NOMO-1 treated with DMSO at 0.1 percent for 48 hours (cell line): ENCODE data around the gene EGFL8.
A peak's percentile ranks its signal among the peaks of the same experiment; 100 is the strongest.
"Not testable (repeated sequence)": the region's sequence is repeated elsewhere in the genome, so short reads cannot be mapped to it uniquely, and the experiment has no call there.

Experiments
- DNase-seq: peaks from one replicate; lab custom pipeline; 2025; ENCODE audit not compliant: unreplicated experiment; lab: John Stamatoyannopoulos, UW

EGFL8 gene

DNA sequence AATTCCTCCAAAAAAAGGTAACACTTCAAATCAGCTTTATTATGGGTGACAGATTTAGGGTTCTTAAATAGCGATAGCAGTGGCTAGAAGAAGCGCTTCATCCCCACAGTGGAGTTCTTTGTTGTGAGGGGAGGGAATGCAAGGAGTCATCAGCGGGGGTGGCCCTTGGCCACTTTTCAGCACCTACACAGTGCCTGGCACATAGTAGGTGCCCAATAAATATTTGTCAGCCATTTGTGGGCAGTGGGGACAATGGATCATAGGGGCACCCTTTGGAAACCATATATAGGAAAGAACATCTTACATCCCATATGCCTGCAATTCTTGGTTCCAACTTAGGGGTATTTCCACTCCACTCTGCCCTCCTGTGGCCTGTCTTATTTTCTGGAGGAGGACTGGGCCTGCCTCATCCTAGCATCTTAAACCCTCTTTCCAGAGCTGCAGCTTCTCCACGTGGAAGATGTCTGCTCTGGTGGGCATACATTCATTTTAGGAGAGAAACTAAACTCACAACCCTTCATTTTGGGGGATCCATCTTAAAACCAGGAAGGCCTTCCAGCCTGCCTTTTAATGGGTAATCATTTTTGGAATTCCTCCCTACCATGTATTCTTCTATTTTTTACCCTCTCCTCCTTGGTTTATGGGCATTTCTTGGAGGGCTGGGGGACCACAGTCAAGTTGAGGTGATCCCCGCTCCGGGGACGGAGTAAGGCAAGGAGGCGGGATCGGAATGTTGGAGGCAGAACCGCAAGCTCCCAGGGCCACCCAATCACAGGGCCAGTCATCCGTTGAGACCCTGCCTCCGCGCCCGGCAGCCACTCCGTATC, 30.6 kb downstream of the EGFL8 start:
- DNase-seq: peak; percentile 58

DNA sequence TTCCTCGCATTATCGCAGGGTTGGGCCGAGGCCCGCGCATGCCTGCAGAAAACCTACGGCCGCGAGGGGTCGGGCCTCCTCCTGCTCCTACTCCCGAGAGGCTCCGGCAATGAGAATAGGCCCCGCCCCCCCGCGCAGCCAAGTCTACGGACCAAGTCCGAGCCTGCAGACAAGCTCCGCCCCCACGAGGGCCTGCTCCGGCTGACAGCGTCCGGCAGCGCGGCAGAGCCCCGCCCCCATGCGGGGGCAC, 31.2 kb downstream of the EGFL8 start:
- DNase-seq: peak; percentile 98

DNA sequence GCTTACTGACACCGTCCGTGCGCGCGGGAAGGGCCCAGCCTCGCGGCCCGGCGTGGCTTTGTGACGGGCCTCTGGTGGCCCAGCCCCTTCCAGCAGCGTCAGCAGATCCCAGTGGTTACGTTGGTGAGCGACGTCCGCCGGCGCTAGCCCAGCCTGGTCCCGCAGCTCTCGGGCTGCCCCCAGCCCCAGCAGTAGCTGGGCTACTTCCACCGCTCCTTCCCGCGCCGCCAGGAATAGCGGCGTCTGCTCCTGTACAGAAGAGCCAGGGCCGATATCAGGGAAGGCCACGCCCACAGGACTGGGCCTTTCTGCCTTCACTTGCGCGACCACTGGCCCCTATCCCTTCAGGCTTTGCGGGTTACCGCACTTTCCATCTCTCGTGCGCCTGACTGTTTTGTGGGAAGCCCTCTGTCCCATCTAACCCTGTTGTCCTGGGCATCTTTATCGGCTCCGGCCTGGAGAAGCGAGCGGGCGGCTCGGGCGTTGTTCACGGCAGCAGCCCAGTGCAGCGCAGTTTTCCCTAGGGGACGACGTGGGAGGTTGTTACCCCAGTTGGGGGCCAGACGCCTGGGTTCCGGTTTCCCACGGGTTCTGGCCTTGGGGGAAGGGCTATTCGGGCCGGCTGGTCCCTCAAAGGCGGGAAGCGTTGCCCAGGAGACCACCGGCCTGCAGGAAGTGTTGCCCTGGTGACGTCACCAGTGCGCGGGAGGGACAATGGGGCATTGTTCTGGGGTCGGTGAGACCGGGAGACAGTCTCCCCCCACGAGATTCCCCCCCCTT, 31.7 kb downstream of the EGFL8 start:
- peak; percentile 21 for DNase-seq

DNA sequence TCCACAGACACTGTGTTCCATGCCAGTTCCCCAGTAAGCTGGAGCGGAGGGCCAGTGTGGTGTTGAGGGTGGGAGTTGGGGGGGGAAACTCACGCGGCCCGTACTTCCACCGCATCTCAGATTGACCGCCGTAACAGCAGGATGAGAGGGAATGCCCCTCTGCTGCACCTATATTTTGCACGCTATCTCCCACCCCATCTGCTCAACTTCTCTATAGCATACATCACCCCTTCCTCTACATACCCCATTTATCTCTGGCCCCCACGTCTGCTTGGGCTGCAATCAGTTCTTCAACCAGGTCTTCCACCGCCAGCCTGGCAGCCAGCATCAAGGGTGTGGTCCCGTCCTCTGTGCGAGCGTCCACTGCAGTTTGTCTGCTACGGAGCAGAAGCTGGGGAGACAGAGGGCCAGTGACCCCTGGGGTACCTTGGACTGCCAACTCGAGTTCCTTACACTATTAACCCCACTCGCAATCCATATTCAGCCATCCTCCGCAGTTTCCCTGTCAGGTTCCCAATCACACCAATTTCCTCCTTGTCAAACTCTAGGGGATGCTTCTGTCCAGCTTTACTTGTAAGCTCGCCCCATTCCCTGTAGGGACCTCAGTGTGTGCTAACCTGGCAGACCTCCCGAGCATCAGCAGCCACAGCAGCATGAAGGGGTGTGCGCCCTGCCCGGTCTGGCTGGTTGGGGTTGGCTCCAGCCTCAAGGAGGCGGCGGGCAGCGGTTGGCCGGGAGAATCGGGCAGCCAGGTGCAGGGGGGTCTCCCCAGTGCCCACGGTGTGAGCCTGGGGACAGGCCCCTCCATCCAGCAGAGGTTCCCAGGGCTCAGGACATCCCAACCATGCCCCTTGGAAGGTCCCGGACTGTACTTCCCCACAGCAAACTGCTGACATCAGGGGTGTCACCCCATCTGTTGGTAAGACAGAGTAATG, 32.6 kb downstream of the EGFL8 start:
- peak; percentile 11 for DNase-seq

DNA sequence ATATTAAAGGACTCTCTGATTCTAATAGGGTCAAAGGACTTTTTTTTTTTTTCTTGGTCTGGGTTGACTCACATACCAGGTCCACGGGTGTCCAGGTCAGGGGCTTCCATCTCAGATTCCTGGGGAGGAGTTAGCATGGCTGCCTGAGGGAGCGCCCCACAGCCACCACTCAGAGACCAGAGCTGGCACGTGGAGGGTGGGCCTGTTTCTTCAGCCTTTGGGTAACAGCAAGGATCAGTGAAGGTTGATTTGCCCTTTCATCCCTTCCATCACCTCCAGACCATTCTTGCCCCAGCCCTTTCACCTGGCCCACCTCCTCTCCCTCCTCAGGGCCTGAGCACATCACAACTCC, 33.9 kb downstream of the EGFL8 start:
- no peak for DNase-seq

DNA sequence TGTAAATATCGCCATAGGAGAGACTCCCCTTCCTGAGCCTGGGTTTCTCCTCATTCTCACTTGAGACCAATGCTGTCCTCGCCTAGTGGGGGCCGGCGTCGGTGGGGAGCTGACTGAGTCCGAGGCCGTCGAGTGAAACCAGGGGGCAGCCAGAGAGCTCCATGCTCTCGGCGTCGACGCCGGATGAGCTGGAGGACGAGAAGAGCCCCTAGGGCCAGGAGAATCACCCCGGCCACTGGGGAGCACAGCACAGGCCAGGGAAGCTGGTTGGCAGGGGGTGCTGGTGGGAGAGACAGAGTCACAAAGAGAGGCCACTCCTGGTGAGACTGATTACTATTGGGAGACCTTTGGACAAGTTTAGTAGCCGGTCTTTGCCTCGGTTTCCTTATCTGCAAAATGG, 34.5 kb downstream of the EGFL8 start:
- DNase-seq: no peak

DNA sequence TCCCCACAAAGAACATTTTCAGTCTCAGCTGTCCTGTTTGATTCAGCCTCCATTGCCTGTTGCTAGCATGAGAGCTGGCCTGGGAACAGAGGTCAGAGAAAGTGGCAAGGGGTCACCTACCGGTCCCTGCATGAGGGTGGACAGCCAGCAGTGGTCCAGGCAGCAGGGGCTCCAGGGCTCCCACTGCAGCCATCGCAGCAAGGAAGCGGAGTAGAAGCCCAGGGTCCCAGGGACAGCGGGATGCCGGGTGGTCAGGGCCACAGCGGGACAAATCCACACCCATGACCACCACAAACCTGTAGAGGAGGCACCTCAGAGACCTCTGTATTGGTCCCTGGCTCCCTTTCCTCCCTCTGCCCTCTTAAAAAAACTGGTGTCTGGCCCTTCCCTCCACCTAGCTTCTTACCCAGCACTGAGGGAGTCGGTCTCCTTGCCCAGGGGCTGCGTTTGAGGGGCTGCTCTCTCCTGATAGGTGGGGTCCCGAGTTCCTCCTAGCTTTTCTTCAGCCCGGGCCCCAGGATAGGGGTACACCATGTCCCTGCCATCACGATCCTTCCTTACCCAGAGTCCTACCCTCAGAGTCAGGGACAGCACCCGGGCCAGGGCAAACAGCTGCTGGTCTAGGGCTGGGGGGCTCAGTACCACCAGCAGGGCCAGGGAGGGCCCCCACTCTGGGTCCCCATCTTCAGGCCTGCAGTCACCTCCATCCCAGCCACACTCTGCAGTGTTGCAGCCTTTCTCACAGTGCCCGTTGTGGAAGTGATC, 36.5 kb downstream of the EGFL8 start:
- no peak for DNase-seq

DNA sequence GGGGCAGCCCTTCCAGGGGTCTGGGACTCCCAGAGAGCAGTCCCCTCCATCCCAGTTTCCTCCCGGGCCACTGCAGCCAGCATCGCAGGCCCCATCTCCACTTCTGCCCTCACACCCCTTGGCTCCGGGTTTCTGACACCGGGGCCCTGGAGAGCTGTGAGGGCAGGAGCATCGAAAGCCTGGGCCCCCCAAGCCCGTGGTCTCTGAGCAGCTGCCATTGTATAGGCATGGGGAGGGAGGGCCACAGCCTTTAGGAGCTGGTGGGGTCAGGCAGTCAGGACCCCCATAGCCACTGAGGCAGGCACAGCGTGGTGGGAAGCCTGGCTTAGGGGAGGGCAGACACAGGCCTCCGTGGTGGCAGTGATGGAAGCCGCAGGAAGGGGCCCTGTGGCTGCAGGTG, 37.8 kb downstream of the EGFL8 start:
- DNase-seq: no peak

DNA sequence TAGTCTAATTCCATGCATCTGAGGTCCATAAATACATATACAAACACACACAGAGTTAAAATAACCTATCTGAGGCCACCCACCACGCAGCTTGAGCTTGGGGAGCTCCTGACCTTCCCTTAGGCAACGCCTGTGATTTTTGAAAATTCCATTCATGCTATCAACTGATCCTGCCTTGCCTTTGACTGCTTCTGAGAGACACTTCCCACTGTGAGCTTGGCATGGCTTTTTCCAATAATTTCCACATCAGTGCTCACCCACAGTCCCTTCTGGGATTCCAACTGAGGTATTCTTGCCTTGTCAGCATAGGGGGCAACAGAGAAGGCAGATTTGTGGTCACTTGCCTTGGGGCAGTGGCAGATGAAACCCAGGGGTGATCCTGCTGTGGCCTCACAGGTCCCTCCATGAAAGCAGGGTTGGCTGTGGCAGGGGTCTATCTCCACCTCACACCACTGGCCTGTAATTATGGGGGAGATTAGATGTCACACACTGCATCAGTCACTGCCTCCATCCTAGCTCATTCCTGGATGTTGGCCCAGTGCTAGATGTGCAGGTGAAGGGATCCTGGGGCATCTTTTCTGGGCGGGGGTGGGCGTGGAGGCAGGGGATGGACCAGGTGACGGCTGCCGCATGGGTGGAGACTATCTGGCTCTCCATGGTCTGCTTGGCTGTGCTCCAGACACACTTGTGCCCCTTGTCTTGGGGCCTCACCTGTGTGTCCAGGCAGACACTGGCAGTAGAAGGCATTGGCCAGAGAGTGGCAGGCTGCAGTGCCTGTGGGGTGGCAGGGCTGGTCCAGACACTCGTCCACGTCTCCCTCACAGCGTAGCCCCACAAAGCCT, 39.3 kb downstream of the EGFL8 start:
- DNase-seq: no peak

DNA sequence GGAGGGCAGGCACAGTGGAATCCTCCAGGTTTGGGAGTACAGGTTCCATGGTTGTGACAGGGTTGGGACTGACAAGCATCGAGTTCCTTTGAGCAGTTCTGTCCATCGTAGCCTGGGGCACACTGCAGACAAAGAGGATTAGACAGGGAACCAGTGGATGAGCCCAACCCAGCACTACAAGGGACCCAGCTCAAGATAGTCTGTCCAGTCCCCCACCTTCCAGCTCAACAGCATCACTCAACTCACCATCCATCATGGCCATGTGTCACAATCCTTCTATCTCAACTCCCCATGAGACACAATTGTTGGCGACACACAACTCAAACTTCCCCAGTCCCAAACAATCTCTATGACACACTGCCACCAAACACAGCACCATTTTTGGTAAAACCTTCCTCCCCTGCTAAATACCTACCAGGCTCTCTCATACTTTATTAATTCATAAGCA, 39.9 kb downstream of the EGFL8 start:
- DNase-seq: no peak

DNA sequence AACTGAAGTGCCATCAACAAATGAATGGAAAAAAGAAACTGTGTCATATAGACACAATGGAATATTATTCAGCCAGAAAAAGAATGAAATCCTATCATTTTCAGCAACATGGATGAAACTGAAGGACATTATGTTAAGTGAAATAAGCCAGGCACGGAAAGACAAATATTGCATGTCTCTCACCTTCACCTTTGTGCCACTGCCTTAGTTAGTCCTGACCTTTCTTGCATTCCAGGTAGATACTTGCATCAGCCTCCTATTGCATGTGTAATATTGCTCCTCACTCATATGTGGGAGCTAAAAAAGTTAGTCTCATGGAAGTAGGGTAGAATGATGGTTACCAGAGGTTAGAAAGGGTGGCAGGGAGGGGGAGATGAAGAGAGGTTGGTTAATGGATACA, 44.6 kb downstream of the EGFL8 start:
- DNase-seq: no peak

DNA sequence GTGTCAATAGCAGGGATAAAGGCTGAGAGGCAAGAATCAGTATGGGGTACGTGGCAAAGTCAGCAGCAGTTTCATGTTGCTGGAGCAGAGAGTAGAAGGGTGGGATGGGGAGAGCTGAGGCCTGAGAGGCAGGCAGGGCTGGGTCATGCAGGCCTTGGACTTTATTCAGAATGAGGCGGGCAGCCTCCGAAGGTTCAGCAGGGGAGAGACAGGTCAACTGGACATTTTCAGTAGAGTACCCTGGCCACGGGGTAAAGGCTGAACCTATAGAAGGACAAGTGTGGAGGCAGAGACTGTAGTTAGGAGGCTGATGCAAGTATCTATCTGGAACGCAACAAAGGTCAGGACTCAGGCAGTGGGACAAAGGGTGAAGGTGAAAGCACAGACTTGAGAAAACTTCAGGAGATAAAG, 45.8 kb downstream of the EGFL8 start:
- no peak for DNase-seq

DNA sequence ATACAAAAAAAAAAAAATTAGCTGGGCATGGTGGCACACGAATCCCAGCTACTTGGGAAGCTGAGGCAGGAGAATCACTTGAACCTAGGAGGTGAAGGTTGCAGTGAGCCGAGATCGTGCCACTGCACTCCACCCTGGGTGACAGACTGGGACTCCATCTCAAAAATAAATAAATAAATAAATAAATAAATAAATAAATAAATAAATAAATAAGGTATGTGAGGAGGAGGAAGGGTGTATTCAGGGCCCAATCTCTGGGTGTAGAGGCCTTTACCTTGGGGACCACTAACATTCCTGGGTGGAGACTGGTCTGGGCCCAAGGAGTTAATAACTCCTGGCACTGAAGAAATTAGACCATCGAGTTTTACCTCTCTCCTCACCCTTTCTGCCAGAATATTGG, 47.0 kb downstream of the EGFL8 start:
- not testable (repeated sequence) for DNase-seq

DNA sequence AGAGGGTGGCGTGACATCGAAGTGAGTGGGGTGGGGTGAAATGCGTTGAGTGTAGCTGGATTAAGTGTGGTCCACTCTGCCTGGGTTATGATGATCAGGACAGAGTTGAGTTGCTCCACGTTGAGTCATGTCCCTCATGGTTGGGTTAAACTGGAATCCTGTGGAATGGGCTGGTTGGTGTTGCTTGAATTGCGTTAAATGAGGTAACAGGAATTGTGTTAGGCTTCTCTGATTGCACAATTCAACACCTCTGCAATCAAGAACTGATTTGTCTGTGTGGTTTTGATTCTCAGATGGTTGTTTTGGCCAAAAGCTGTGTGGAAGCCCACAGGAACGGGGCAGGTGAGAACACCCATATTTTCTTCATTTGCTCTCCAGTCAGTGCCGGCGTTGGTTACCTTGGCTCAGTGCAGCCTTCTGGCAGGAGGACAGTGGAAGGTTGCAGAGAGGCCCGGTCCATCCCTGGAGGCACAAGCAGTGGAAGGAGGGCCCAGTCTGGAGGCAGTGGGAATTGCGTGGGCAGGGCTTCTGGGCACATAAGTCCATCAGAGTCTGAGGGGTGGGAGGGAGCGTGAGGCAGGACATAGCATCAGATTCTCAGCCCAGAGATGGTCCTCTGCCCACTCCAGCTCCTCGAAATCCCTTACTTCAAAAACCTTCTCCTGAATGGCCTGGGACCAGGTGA, 47.8 kb downstream of the EGFL8 start:
- no peak for DNase-seq

DNA sequence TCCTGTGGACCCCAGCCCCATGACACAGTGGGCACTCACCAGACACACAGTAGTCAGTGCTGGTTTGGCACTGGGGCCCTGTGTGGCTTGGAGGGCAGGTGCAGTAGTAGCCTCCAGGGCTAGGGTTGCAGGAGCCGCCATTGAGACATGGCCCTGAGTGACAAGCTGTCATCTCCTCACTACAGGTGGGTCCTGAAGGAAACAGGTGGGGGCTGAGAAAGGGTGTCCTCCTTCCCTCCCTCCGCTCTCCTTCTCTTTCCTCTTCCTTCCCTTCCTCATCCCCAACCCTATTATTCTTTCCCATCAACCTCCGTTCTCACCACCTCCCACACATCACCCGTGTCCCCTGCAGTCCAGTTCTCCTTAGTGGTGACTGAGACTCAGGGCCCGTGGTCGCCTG, 49.3 kb downstream of the EGFL8 start:
- no peak for DNase-seq

DNA sequence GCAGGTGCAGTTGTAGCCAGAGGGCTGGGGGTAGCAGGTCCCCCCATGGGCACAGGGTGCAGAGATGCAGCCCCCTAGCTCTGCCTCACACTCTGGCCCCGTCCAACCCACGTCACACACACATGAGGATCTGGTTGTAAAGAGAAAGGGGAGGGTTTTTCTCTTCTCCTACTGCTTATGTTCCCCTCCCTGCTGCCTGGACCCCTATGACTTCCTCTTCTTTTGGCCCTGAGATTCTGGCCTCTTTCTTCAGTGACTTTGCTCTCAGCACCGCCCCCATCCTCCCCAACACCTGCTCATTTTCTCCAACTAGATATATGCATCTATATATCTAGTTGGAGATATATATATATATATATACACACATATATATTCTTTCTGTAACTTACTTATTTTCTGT, 49.7 kb downstream of the EGFL8 start:
- DNase-seq: peak; percentile 19

DNA sequence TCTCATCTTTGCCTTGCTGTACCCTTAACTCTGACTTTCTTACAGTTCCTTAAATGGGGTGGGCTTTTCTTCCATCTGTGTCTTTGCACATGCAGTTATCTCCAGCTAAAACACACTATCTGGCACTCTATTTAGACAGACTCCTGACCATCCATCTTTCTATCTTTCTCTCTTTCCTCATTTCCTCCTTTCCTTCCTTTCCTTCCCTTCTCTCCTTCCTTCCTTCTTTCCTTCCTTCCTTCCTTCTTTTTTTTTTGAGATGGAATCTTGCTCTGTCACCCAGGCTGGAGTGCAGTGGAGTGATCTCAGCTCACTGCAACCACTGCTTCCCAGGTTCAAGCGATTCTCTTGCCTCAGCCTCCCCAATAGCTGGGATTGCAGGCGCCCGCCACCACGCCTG, 51.2 kb downstream of the EGFL8 start:
- no peak for DNase-seq

DNA sequence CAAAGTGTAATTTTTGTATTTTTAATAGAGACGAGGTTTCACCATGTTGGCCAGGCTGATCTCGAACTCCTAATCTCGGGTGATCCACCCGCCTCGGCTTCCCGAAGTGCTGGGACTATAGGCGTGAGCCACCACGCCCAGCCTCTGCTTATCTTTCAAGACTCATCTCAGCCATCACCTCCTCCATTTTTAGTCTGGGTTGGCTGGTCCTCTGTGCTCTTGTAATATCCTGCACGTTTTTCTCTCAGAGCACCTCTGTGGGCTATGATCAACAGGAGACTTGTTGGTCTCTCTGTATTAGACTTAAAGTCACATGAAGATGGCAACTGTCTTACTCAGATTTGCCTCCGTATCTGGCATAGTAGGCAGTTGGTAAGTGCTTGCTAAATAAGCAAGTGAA, 51.9 kb downstream of the EGFL8 start:
- no peak for DNase-seq

DNA sequence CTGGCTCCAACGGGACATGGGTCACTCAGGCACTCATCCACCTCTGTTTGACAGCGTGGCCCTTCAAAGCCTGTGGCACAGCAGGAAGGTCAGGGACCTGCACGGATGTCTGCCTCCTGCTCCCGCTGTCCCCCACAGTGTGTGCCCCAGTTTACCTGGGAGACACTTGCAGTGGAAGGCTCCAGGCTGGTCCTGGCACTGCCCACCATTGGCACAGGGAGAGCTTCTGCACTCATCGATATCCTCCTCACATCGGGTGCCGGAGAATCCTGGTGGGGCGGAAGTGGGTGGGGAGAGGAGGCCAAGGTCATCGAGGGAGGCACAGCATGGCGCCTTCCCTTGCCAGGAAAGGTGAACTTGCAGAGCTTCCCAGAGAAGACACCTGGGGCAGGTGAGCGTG, 52.6 kb downstream of the EGFL8 start:
- DNase-seq: no peak
